Measurements from ENCODE around the gene TGIF2. TPM values are rescaled to one million over a fixed set of nuclear protein-coding genes. Genes with fewer than 3 reads are reported as not detected.

The TGIF2 gene
- total and polyA plus RNA-seq, 2 of the 4 experiments (the other 2 are of a cell fraction): 9.7 to 12.7 TPM

GRCh38 chr20:36601540-36601939 is 28.1 kb downstream of the TGIF2 start:
- H4K5ac ChIP-seq (ENCODE audit: low read depth, low read length): no peak overlapping the region
- no peaks in the 10 kb centered on the region for H3K36me3 ChIP-seq (ENCODE audit: control insufficient read depth, insufficient read depth, low read length)
- CTCF ChIA-PET: interaction anchor here (0.6 kb wide), 1 partner anchor 159 kb away, joined by 4 read pairs; no protein-coding TSS in a partner anchor
- no peak overlapping the region for H3K56ac ChIP-seq (ENCODE audit: extremely low read depth, insufficient read depth, low read length)
- H3K4me3 ChIP-seq (ENCODE audit: insufficient read depth, low read depth, low read length): no peak overlapping the region
- H3K4me2 ChIP-seq (ENCODE audit: low read depth, low read length): no peak overlapping the region
- H2AK9ac ChIP-seq (replicated peaks; ENCODE audit: low read depth, low read length, poor library complexity): no peak overlapping the region
- H3K18ac ChIP-seq (ENCODE audit: low read depth, low read length): no peak overlapping the region
- H2BK5ac ChIP-seq (ENCODE audit: low read depth, low read length, poor library complexity, severe bottlenecking): no peak overlapping the region
- no peak overlapping the region for H2AFZ ChIP-seq (replicated peaks; ENCODE audit: low read length, poor library complexity)
- H4K20me1 ChIP-seq (ENCODE audit: insufficient read depth, low read length): peaks cover 5% of the 10 kb centered on the region; the same call in 1 of the 2 replicates
- no peak overlapping the region for H3K27ac ChIP-seq (ENCODE audit: insufficient read depth, low read length)
- H2BK15ac ChIP-seq (ENCODE audit: low read depth, low read length): no peak overlapping the region
- peaks cover 9% of the 10 kb centered on the region; the same call in 1 of the 2 replicates for H3K4me1 ChIP-seq (ENCODE audit: control insufficient read depth, insufficient read depth, low read length)
- H2AK5ac ChIP-seq (ENCODE audit: low read depth, low read length): no peak overlapping the region
- no peak overlapping the region for H4K91ac ChIP-seq (ENCODE audit: insufficient read depth, low read depth, low read length)
- no peaks in the 10 kb centered on the region for H3K9me3 ChIP-seq (ENCODE audit: control insufficient read depth, insufficient read depth, low read length)
- no peak overlapping the region for H4K8ac ChIP-seq (ENCODE audit: low read depth in 2 of 2, low read length in 2 of 2)
- dilution Hi-C loops (cut with HindIII; ENCODE audit: low sequenced_read_pairs, unreplicated experiment): no loop called here
- H3K4ac ChIP-seq (ENCODE audit: low read depth, low read length): no peak overlapping the region
- no peak for DNase-seq
- BruUV-seq (replicated peaks): no TSS peak
- POLR2A ChIA-PET (ENCODE audit: unreplicated experiment): no interaction called here
- H3K9ac ChIP-seq (ENCODE audit: low read depth, low read length): no peak overlapping the region
- no peak overlapping the region for H2BK120ac ChIP-seq (ENCODE audit: low read depth, low read length)
- no peak overlapping the region for H3K14ac ChIP-seq (replicated peaks; ENCODE audit: low read depth, low read length)
- no peaks in the 10 kb centered on the region for H3K27me3 ChIP-seq (ENCODE audit: control insufficient read depth, insufficient read depth, low read length)
- WGBS, 2 experiments (ENCODE audit: extremely low coverage in 2 of 2, insufficient read length in 1 of 2): 40% methylated on average over 1 of the region's 1 CpG; no CpG with 5 or more reads in 1 of the 2 experiments
- H3K23ac ChIP-seq (ENCODE audit: low read depth, low read length): no peak overlapping the region
- intact Hi-C loops (cut with micrococcal nuclease): no loop called here
- TF ChIP-seq NFE2L2 (IDR thresholded peaks at IDR 0.05; ENCODE audit: low read depth, low read length): no peak
- TF ChIP-seq BHLHE40 (IDR thresholded peaks at IDR 0.05; ENCODE audit: low read depth, low read length): no peak
- no peak for TF ChIP-seq FOS (IDR thresholded peaks at IDR 0.05; ENCODE audit: low read depth, low read length)
- no peak for TF ChIP-seq RCOR1 (IDR thresholded peaks at IDR 0.05; ENCODE audit: insufficient replicate concordance, low read length)
- no peak for TF ChIP-seq MAFK (IDR thresholded peaks at IDR 0.05; ENCODE audit: low read depth, low read length)
- TF ChIP-seq POLR2A (IDR thresholded peaks at IDR 0.05; ENCODE audit: low read depth, low read length): no peak
- no peak for TF ChIP-seq ELK1 (IDR thresholded peaks at IDR 0.05; ENCODE audit: borderline replicate concordance, low read depth, low read length)
- no peak for TF ChIP-seq RAD21 (IDR thresholded peaks at IDR 0.05; ENCODE audit: low read length)
- no peak for TF ChIP-seq CHD1 (IDR thresholded peaks at IDR 0.05; ENCODE audit: low read depth, low read length)
- TF ChIP-seq RFX5 (IDR thresholded peaks at IDR 0.05; ENCODE audit: low read depth, low read length): no peak
- no peak for TF ChIP-seq CTCF (conservative IDR thresholded peaks at IDR 0.05; ENCODE audit: low read depth, low read length)
- no peak for TF ChIP-seq MAZ (IDR thresholded peaks at IDR 0.05; ENCODE audit: borderline replicate concordance, low read depth, low read length)
- TF ChIP-seq MXI1 (IDR thresholded peaks at IDR 0.05; ENCODE audit: borderline replicate concordance, low read depth, low read length): no peak
- TF ChIP-seq SMC3 (IDR thresholded peaks at IDR 0.05; ENCODE audit: low read depth, low read length): no peak
- TF ChIP-seq, protein P1, sequence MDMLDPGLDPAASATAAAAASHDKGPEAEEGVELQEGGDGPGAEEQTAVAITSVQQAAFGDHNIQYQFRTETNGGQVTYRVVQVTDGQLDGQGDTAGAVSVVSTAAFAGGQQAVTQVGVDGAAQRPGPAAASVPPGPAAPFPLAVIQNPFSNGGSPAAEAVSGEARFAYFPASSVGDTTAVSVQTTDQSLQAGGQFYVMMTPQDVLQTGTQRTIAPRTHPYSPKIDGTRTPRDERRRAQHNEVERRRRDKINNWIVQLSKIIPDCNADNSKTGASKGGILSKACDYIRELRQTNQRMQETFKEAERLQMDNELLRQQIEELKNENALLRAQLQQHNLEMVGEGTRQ (IDR thresholded peaks at IDR 0.05; ENCODE audit: low read depth, low read length): no peak
- TF ChIP-seq CEBPB (IDR thresholded peaks at IDR 0.05; ENCODE audit: low read depth, low read length): no peak
- H2BK20ac ChIP-seq (ENCODE audit: low read depth, low read length): no peak overlapping the region
- no peak for ATAC-seq (ENCODE audit: low read depth)
- in situ Hi-C loops (cut with MboI; ENCODE audit: low sequenced_read_pairs): no loop called here
- peaks cover 5% of the 10 kb centered on the region; the same call in 1 of the 2 replicates for H3K9me1 ChIP-seq (ENCODE audit: insufficient read depth, low read length)
- H3K79me1 ChIP-seq (ENCODE audit: low read depth in 1 of 2, low read length in 2 of 2): 0 out of 4 replicates have a peak, but pooled peaks cover 0 to 10% of the 10 kb centered on the region in 2 experiments

Data from IMR-90 (cell line).